Stimulated activated CD8-positive, alpha-beta memory T cell treated with anti-CD3 and anti-CD28 coated beads, Interleukin-7, amount 100 ng/mL, for 48 hours (primary cell): ENCODE measurements around the gene RBBP4.
"Not testable (repeated sequence)": the region's sequence is repeated elsewhere in the genome, so short reads cannot be mapped to it uniquely, and the experiment has no call there.

Experiments
- DNase-seq, 2 donors: peaks; one replicate each; pipeline ENCODE4 v3.0.0-alpha.2; 2020; ENCODE audit warnings: low read depth in 1 of 2; ENCODE audit errors: extremely low read depth in 1 of 2

RBBP4 gene

DNA sequence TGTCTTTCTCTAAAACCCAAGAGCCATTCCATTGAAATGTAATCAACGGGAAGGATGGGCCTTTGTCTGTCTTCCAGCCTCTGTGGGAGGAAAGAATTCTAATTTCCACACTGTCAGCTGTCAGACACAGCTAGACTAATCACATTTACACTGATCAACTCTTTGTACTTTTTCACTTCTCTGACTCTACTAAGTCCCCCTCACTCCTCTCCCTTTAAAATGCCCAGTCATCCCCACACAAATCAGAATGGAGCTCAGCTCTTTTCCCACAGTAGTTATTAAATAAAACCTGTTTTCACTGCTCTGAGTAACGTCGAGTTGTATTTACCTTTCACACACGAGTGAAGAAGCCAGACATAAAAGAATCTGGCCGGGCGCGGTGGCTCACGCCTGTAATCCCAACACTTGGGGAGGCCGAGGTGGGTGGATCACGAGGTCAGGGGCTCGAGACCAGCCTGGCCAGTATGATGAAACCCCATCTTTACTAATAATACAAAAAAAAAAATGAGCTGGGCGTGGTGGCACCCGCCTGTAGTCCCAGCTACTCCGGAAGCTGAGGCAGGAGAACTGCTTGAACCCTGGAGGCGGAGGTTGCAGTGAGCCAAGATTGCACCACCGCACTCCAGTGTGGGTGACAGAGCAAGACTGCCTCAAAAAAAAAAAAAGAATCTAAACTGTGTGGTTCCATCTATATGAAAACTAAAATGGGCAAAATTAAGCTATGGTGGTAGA is 13.9 kb upstream of the RBBP4 start:
- no peak for DNase-seq

GRCh38 chr1:32639489-32640075 is 11.4 kb upstream of the RBBP4 start:
- DNase-seq, result no peak

DNA sequence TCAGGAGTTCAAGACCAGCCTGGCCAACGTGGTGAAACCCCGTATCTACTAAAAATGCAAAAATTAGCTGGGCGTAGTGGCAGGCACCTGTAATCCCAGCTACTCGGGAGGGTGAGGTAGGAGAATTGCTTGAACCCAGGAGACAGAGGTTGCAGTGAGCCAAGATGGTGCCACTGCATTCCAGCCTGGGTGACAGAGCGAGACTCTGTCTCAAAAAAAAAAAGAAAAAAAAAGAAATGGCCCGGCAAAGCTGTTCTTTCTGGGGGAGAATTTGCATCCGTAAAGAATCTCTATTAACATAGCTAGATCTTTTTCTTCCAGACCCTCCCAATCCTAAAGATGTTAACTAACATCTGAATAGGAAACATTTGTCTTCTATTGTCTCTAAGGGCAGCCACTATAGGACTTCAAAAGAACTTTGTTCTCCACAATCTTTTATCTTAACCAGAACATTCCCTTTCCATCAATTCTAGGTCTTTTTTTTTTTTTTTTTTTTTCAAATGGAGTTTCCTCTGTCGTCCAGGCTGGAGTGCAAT is 8.6 kb upstream of the RBBP4 start:
- not testable (repeated sequence) for DNase-seq

DNA sequence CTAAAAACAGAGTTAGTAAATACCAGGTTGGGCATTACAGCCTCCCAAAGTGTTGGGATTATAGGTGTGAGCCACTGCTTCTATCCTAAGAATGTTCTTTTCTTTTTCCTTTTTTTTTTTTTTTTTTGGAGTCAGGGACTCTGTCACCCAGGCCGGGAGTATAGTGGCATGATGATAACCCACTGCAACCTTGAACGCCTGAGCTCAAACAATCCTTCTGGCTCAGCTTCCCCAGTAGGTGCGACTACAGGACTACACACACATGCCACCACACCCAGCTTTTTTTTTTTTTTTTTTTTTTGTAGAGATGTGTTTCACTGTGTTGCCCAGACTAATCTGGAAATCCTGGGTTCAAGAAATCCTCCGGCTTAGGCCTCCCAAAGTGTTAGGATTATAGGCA is 6.6 kb upstream of the RBBP4 start:
- no peak for DNase-seq

DNA sequence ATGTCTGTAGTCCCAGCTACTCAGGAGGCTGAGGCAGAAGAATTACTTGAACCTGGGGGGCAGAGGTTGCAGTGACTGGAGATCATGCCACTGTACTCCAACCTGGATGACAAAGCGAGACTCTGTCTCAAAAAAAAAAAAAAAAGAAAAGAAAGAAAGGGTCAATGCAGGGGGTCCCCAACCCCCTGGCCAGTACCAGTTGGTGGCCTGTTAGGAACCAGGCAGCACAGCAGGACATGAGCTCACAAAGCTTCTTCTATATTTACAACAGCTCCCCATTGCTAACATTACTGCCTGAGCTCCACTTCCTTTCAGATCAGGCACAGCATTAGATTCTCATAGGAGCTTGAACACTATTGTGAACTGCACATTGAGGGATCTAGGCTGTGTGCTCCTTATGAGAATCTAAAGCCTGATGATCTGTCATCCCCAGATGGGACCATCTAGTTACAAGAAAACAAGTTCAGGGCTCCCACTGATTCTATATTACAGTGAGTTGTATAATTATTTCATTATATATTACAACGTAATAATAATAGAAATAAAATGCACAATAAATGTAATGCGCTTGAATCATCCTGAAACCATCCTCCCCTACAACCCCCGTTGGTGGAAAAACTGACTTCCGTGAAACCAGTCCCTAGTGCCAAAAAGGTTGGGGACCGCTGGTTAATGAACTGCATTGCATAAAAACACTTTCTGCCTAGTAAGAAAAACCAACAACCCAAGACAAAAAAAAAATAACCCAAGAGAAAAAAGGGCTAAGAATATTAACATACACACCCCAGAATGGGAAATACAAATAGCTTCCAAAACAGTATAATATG is 3.5 kb upstream of the RBBP4 start:
- no peak for DNase-seq

DNA sequence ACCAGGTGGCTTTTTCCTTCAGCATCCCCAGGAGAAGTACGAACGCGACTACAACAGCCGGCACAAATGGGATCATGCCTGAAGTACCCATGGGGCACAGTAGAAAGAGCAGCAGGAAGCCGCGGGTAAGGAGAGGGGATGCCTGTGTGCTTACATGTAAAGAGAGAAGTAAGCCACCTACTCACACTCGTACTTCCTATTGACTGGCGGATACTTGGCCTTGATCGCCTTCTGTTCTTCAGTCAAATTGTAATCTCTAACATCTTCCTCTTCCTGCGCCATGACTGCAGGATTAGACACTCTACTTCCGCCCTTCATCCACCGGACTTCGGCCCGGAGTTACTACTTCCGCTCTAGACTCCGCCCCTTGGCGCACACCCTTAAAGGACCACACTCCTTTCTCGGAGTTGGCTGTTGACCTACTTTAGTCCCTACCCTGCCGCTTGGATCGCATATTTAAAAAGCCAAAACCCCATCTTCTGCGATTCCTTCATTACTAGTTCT is 708 bp upstream of the RBBP4 start, which contains the start of gene ZBTB8OS:
TSS of gene ZBTB8OS (minus strand) at position 303 of the 504 bp plus-strand sequence. CDS start at position 282, 21 bp downstream.
- peak; percentile 55 to 83 for DNase-seq

- peak in 1 of 2 donors; percentile 17 for DNase-seq
Observed at GRCh38 chr1:32651461-32652073, 559 bp downstream of the RBBP4 start.

GRCh38 chr1:32652244-32652962 is 1.4 kb downstream of the RBBP4 start:
- no peak for DNase-seq

DNA sequence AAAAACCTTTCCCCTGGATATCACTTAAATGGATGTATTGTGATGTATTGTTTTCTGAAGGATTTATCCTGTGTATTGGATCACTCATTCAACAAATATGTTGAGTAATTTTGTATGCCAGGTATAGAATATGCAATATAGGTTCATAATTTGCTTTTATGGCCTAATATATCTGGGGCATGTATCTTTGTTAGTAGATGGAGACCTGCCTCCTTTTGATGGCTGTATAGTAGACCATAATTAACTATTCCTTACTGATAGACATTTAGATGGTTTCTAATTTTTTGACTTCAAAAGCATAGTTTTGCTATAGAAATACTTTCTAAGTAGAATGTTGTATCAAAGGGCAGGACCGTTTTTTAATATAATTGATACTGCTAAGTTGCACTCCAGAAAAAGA is 8.6 kb downstream of the RBBP4 start:
- no peak for DNase-seq

GRCh38 chr1:32665915-32666314 is 14.9 kb downstream of the RBBP4 start:
- DNase-seq, result no peak

DNA sequence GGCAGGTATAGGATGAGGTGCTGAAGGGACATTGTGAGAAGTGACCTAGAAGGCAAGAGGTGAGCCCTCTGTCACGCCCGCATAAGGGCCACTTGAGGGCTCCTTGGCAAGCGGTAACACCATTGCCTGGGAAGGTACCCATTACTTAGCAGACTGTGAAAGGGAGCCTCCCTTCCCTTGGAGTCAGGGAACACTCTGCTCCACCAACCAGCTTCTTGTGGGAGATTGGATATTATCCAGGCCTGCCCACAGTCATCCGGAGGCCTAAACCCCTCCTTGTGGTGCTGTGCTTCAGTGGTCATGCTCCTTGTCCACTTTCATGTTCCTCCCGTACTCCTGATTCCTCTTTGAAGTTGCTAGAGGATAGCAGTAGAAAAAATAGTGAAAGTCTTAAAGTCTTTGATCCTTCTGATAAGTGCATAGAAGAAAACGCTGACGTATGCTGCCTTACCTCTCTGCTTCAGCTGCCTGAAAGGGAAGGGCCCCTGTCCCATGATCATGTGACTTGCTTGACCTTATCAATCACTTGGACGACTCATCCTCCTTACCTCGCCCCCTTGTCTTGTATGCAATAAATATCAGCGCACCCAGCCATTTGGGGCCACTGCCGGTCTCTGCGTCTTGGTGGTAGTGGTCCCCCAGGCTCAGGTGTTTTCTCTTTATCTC is 16.0 kb downstream of the RBBP4 start:
- no peak for DNase-seq

DNA sequence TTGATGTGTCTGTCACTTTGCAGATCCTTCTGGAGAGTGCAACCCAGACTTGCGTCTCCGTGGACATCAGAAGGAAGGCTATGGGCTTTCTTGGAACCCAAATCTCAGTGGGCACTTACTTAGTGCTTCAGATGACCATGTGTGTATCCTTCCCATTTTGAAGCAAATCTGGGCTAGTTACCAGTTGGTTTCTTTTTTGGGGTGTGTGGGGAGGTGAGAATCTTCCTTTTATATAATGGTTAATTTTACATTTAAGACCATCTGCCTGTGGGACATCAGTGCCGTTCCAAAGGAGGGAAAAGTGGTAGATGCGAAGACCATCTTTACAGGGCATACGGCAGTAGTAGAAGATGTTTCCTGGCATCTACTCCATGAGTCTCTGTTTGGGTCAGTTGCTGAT is 17.7 kb downstream of the RBBP4 start:
- not testable (repeated sequence) for DNase-seq

GRCh38 chr1:32676945-32677344 is 25.9 kb downstream of the RBBP4 start:
- DNase-seq, result no peak

DNA sequence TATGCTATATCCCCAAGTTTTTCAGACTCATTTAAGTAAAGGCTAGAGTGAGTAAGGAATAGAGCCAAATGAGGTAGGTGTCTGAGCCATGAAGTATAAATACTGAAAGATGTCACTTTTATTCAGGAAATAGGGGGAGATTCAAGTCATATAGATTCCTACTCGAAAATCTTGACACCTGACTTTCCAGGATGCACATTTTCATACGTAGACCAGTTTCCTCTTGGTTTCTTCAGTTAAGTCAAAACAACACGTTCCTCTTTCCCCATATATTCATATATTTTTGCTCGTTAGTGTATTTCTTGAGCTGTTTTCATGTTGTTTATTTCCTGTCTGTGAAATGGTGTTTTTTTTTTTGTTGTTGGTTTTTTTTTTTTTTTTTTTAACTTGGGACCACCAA is 29.0 kb downstream of the RBBP4 start:
- DNase-seq, result not testable (repeated sequence)

DNA sequence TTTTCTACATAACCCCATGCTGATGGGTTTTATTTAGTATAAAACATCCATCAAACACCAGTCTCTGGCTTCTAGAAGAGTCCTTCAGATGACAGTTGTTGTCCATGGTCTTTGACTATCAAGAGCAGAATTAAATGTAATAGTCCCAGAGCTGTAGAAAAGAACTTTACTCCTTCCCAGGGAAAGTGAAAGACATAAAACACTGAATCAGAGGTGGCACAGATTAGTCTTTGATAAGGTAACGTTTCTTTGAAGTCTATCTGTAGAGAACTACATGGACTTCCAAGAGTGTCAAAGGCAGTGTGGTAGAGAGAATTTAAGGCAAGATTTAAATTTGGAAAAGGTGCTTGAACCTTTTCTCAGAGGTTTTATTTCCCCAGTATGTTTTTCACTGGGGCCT is 29.6 kb downstream of the RBBP4 start:
- DNase-seq, result no peak

- no peak for DNase-seq
Observed at GRCh38 chr1:32681509-32681908, 30.5 kb downstream of the RBBP4 start.

GRCh38 chr1:32681999-32682398 is 31.0 kb downstream of the RBBP4 start:
- DNase-seq, result no peak

DNA sequence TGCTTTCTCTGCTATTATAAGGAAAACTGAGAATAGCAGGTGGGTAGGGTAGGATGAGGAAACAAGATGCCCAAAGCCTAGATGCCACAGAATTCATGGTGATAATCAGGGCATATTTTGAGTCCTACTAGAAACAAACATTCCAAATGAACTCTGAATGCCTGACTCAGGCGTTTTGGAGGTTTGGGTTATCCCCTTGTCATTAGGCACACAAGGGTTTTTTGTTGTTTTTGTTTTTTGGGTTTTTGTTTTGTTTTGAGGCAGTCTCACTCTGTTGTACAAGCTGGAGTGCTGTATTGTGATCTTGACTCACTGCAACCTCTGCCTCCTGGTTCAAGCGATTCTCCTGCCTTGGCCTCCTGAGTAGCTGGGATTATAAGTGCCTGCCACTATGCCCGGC is 32.4 kb downstream of the RBBP4 start:
- DNase-seq, result no peak

DNA sequence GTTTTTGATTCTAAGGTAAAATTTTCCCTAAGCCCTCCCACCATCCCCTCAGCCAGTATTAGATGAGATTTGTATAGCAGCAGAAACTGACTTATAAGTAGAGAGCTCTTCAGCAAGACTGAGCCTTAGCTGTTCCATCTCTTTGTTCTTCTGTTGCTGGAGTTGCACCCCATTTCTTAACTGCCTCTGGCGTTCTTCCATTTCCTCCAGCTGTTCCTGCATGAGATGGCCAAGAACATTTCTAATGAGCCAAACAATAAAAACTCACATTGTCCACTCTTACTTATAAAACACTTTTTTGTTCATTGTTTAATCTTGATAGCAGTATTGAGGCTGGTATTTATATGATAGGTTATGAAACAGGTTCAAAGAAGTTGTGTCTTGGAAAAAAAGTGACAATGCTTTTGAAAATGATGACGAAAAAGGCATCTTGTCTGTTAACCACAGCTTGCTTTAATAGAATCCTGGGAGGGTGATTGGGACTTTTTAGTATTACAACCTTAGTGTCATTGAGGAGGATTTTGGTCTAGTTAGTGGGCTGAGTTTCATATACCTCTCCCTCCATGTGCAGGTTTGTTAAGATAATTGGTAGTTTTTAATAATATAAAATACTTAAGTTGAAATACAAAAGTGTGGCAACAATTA is 33.3 kb downstream of the RBBP4 start:
- no peak for DNase-seq
